Measurements from ENCODE around the gene PRR12.

The PRR12 gene

GRCh38 chr19:49549045-49549444, 41.9 kb upstream of the PRR12 start:
- no peak for TF ChIP-seq CTCF (IDR thresholded peaks at IDR 0.05; ENCODE audit: borderline replicate concordance, insufficient read depth, low read depth, low read length)
- no peak overlapping the region for H3K4me3 ChIP-seq (ENCODE audit: low read depth, low read length)

GRCh38 chr19:49551531-49551930, 39.5 kb upstream of the PRR12 start:
- TF ChIP-seq CTCF (IDR thresholded peaks at IDR 0.05; ENCODE audit: borderline replicate concordance, insufficient read depth, low read depth, low read length), result no peak
- H3K4me3 ChIP-seq (ENCODE audit: low read depth, low read length), result no peak overlapping the region

- no peak overlapping the region for H3K4me3 ChIP-seq (ENCODE audit: low read depth, low read length)
- no peak for TF ChIP-seq CTCF (IDR thresholded peaks at IDR 0.05; ENCODE audit: borderline replicate concordance, insufficient read depth, low read depth, low read length)
These were observed 38.2 kb upstream of the PRR12 start for GRCh38 chr19:49552749-49553148.

- no peak for TF ChIP-seq CTCF (IDR thresholded peaks at IDR 0.05; ENCODE audit: borderline replicate concordance, insufficient read depth, low read depth, low read length)
- H3K4me3 ChIP-seq (ENCODE audit: low read depth, low read length), result no peak overlapping the region
These were observed 37.3 kb upstream of the PRR12 start for GRCh38 chr19:49553451-49554271.

- no peak for TF ChIP-seq CTCF (IDR thresholded peaks at IDR 0.05; ENCODE audit: borderline replicate concordance, insufficient read depth, low read depth, low read length)
- no peak overlapping the region for H3K4me3 ChIP-seq (ENCODE audit: low read depth, low read length)
These were observed 36.2 kb upstream of the PRR12 start for GRCh38 chr19:49554701-49555181.

- TF ChIP-seq CTCF (IDR thresholded peaks at IDR 0.05; ENCODE audit: borderline replicate concordance, insufficient read depth, low read depth, low read length), result no peak
- H3K4me3 ChIP-seq (ENCODE audit: low read depth, low read length), result no peak overlapping the region
These were observed 35.2 kb upstream of the PRR12 start for GRCh38 chr19:49555600-49556411.
